Right atrium auricular region (tissue), 2 donors: ENCODE results near the gene SRSF7. TPM values are rescaled to one million over a fixed set of nuclear protein-coding genes. Genes with fewer than 3 reads are reported as not detected.

Source experiments
- DNase-seq: peaks from one replicate; pipeline ENCODE4 v3.0.0-alpha.2; 2019; ENCODE audit warnings: low spot score
- H3K27ac ChIP-seq, 2 donors: fragments of 200-600 bp; sonication (generic); 1 replicate in 1 of 2; 2 replicates in 1 of 2; pipeline ENCODE4 v1.5.1; 2016 to 2019
- H3K27me3 ChIP-seq, 2 donors: fragments of 200-600 bp; sonication (generic); one replicate each; pipeline versions ENCODE4 v1.5.1 to v1.6.0; 2017 to 2019
- H3K36me3 ChIP-seq: fragments of 200-600 bp; sonication (generic); one replicate; pipeline ENCODE4 v1.5.1; 2016
- H3K4me1 ChIP-seq, 2 donors: fragments of 200-600 bp; sonication (generic); one replicate each; pipeline versions ENCODE4 v1.5.1 to v1.6.0; 2017 to 2019
- H3K4me3 ChIP-seq, 2 donors: fragments of 200-600 bp; sonication (generic); 1 replicate in 1 of 2; 2 replicates in 1 of 2; pipeline ENCODE4 v1.5.1; 2017 to 2019; ENCODE audit warnings: mild to moderate bottlenecking in 1 of 2, moderate library complexity in 1 of 2
- H3K9me3 ChIP-seq, 2 donors: fragments of 200-600 bp; sonication (generic); one replicate each; pipeline ENCODE4 v1.5.1; 2019
- CTCF ChIP-seq, 2 donors: fragments of 200-600 bp; sonication (generic); IDR thresholded peaks; one replicate each; pipeline ENCODE4 v1.5.1; 2019; ENCODE audit warnings: antibody characterized with exemption in 2 of 2
- total RNA-seq, 2 donors: library from RNA; depleted of rRNA; stranded (reverse); fragments of >200 nt; gene quantifications; one replicate each; pipeline ENCODE4 v1.1.0, GENCODE V29; 2016

SRSF7 gene
- total RNA-seq, 2 donors from 2014 or later, result 32.1 to 44.3 TPM

GRCh38 chr2:38702413-38702812, 48.7 kb downstream of the SRSF7 start:
- H3K27me3 ChIP-seq, result no peaks in the 10 kb centered on the region
- TF ChIP-seq CTCF (IDR thresholded peaks at IDR 0.05), result no peak

GRCh38 chr2:38701542-38701941, 49.6 kb downstream of the SRSF7 start:
- Histone ChIP-seq H3K9me3 (no peaks in the 10 kb centered on the region), H3K36me3 (no peaks in the 10 kb centered on the region), H3K4me3 (no peak overlapping the region), H3K27ac (no peak overlapping the region), H3K27me3 (no peaks in the 10 kb centered on the region), H3K4me1 (no peaks in the 10 kb centered on the region)
- no peak for DNase-seq
- TF ChIP-seq CTCF (IDR thresholded peaks at IDR 0.05), result no peak

More at GRCh38 chr2:38702413-38702812, 48.7 kb downstream of the SRSF7 start:
- Histone ChIP-seq H3K4me3 (no peak overlapping the region), H3K27ac (no peak overlapping the region), H3K4me1 (no peaks in the 10 kb centered on the region), H3K36me3 (no peaks in the 10 kb centered on the region), H3K9me3 (no peaks in the 10 kb centered on the region)
- no peak for DNase-seq

- DNase-seq, result no peak
- Histone ChIP-seq H3K36me3 (no peaks in the 10 kb centered on the region), H3K4me1 (no peaks in the 10 kb centered on the region), H3K4me3 (no peak overlapping the region), H3K27me3 (no peaks in the 10 kb centered on the region), H3K27ac (no peak overlapping the region), H3K9me3 (no peaks in the 10 kb centered on the region)
- no peak for TF ChIP-seq CTCF (IDR thresholded peaks at IDR 0.05)
Measured at GRCh38 chr2:38700881-38701458, 50.2 kb downstream of the SRSF7 start.

GRCh38 chr2:38700113-38700785, 50.9 kb downstream of the SRSF7 start:
- Histone ChIP-seq H3K36me3 (no peaks in the 10 kb centered on the region), H3K4me1 (no peaks in the 10 kb centered on the region), H3K27me3 (no peaks in the 10 kb centered on the region), H3K4me3 (no peak overlapping the region), H3K9me3 (no peaks in the 10 kb centered on the region), H3K27ac (no peak overlapping the region)
- TF ChIP-seq CTCF (IDR thresholded peaks at IDR 0.05), result no peak
- DNase-seq, result no peak

- no peaks in the 10 kb centered on the region for H3K36me3 ChIP-seq
- H3K4me1 ChIP-seq, result no peaks in the 10 kb centered on the region
- no peaks in the 10 kb centered on the region for H3K27me3 ChIP-seq
- TF ChIP-seq CTCF (IDR thresholded peaks at IDR 0.05), result no peak
- H3K27ac ChIP-seq, result no peak overlapping the region
- no peak overlapping the region for H3K4me3 ChIP-seq
- H3K9me3 ChIP-seq, result no peaks in the 10 kb centered on the region
- DNase-seq, result no peak
Measured at GRCh38 chr2:38698467-38699003, 52.6 kb downstream of the SRSF7 start.
